ENCODE measurements around the gene ELFN1.

- no peak for TF ChIP-seq POLR2A (IDR thresholded peaks at IDR 0.05)
- no peak for TF ChIP-seq CTCF (IDR thresholded peaks at IDR 0.05)
- no peak for TF ChIP-seq POLR2AphosphoS5 (IDR thresholded peaks at IDR 0.05)
- no peak for TF ChIP-seq EP300 (IDR thresholded peaks at IDR 0.05)
Observed at GRCh38 chr7:1706721-1707613, 36.9 kb downstream of the ELFN1 start.
